Hematopoietic multipotent progenitor cell treated with erythropoietin and hydrocortisone succinate and interleukin-3 and kit ligand, for 8 days (in vitro differentiated cells): ENCODE results near the gene ARHGEF1.

Experiments
- DNase-seq: peaks from one replicate; pipeline ENCODE4 v3.0.0-alpha.2; 2015

Gene ARHGEF1

DNA sequence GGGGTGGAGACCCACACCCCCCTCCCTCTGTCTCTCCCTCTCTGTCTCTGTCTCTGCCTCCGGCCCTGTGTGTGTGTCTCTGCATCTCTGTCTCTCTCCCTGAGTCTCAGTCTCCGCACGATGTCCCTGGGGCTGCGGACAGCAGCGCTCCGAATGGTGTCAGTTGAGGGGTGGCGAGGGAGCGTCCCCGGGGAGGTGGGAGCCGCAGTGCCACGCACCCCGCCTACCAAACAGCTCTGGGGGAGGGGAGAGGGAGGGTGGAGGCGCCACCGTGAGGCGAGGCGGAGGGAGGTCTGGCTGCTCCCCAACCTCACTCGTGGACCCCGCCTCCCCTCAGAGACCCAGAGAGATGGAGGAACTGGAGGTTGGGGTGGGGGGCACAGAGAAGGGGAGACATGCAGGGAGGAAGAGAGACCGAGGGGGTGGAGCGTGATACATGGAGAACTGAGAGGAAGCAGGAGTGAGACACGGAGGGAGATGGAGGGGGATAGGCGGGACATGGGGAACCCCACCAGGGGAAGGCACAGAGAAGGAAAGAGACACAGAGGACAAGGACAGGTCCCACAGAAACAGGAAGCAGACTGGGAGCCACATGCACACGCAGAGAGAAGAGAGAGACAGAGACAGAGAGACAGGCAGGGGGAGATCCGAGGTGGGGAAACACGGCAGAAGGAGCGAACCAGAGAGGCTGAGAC is 38.0 kb downstream of the ARHGEF1 start:
- no peak for DNase-seq

DNA sequence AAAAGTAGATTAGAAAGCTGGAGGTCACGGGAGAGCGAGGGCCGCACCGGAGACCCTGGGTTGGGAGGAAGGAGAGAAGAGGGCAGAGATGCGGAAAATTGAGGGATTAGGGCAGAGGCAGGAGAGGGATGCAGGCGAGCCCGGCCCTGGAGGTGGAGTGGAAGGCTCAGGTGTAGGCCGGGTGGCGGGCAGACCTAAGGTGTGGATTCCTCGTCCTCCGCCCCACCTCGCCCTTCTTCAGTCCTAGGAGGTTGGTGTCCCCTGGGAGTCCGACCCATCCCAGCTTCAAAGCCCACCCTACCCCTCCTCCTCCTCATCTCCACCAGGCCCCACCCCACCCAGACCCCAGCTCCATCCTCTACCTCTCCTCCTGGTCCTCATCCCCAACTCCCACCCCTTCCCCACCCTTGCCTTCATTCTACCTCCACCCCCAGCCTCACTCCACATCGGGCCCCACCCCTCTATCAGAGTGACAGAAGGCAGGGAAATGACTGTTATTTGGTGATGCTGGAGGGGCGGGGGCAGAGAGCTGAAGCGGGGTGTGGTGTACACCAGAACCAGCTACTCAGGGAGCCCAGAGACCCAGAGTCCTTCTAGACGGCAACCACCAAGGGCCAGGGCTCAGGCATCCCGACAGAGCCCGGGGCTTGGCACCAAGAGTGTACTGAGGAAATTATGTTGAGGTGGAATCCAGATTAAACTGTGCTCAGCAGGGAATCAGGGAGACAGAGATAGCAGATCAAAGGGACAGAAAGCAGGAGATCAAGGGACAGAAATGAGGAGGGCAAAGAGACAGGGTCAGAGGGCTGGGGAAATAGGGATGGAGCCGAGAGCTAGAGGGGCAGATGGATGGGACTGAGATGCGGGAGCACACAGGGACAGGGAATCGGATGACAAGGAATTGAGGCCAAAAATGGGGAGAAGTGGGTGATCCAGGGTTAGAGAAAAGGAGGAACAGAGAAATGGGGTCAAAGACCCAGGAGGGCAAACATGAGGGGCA is 38.9 kb downstream of the ARHGEF1 start:
- no peak for DNase-seq

DNA sequence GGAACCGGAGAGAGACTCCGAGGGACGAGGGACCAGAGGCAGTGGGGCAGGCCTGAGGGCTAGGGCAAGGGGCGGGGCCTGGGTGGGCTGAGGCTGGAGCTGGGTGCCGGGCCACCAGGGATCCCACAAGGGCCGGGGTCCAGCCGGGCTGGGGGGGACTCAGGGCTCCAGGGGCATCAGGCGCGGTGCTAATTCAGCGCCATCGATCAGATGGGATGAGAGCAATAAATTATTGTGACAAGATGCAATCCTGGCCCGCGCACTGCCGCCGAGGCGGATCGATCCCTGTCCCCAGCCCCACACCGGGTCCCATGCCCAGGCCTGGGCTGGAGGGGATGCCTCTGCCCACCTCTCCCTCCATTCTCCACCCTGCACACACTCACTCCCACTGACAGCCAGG is 39.6 kb downstream of the ARHGEF1 start:
- DNase-seq, result no peak

GRCh38 chr19:41923045-41923788 is 40.2 kb downstream of the ARHGEF1 start:
- DNase-seq, result no peak

- no peak for DNase-seq
Measured at GRCh38 chr19:41924151-41925145, 41.5 kb downstream of the ARHGEF1 start.

- DNase-seq, result no peak
Measured at GRCh38 chr19:41925208-41926003, 42.4 kb downstream of the ARHGEF1 start.

GRCh38 chr19:41926028-41926762 is 43.2 kb downstream of the ARHGEF1 start:
- no peak for DNase-seq

GRCh38 chr19:41926763-41927496 is 43.9 kb downstream of the ARHGEF1 start:
- DNase-seq, result no peak

DNA sequence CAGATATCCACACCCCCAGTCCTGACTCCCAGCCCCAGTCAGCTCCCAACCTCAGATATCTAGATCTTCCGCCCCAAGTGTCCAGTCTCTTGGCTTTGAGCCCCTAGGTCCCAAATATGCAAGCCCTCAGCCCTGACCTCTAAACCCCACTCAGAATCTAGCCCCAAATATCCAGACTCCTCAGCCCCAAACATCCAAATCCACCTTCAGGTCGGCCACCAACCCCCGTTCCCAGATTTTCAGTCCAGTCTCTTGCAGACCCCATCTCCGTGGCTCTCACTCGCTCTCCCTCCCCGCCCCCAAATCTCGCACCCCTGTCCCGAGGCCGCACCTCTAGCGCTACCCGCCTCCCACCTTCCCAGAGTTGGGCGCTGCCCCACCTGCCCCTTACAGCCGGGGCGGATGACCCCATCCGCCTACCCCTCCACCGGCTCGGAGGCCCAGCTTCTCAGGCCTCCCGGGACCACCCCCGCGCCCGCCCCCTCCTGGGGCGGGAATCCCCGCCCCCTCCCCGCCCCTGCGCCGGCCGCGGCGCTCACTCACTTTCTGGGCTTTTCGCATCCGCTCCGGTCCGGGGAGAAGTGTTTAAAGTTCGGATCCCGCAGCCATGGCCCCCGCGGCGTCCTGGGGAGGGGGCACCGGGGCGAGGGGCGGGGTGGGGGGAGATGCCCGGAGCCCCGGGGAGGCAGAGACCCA is 44.7 kb downstream of the ARHGEF1 start:
- DNase-seq, result no peak

DNA sequence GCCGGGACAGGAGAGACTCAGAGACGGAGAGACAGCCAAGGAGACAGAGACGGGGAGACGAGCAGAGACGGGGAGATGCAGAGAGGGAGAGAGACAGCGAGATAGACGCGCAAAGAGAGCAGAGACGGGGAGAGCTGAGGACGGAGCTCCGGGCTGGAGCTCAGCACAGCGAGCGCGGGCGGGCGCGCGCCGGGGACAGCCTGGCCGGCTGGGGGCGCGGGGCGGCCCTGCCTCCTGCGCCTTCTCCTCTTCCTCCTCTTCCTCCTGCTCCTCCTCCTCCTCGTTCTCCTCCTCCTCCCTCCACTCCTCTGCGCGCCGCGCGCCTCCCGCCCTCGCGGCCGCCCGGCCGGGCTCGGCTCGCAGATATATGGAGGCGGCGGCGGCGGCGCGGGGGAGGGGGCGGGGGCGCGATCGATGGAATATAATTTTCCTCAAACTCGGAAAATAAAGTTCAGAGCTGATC is 45.3 kb downstream of the ARHGEF1 start, which contains the start of gene ERFL:
Gene ERFL (minus strand): TSS at position 229 of the 463 bp plus-strand sequence. CDS start 15,530 bp downstream, outside the sequence.
- DNase-seq, result no peak

- DNase-seq, result no peak
Measured at GRCh38 chr19:41928754-41929535, 46.0 kb downstream of the ARHGEF1 start.

GRCh38 chr19:41929536-41930071 is 46.6 kb downstream of the ARHGEF1 start:
- DNase-seq, result no peak

DNA sequence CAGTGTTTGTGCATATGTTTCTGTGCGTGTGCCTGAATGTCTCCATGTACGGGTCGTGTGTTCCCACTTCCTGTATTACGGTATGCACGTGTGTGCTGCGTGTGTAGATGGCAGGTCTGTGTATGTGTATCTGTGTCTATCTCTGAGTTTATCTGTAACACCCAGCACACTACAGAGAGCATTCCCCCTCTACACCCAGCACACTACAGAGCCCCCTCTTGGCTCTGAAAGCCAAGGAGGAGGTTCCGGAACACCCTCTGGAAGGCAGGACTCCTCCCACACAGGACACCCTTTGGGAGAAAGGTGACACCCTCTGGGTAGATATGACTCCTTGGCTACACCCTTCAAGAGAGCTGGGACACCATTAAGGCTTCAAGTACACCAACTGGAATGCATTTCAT is 47.3 kb downstream of the ARHGEF1 start:
- no peak for DNase-seq

- no peak for DNase-seq
Measured at GRCh38 chr19:41930926-41931592, 48.1 kb downstream of the ARHGEF1 start.

DNA sequence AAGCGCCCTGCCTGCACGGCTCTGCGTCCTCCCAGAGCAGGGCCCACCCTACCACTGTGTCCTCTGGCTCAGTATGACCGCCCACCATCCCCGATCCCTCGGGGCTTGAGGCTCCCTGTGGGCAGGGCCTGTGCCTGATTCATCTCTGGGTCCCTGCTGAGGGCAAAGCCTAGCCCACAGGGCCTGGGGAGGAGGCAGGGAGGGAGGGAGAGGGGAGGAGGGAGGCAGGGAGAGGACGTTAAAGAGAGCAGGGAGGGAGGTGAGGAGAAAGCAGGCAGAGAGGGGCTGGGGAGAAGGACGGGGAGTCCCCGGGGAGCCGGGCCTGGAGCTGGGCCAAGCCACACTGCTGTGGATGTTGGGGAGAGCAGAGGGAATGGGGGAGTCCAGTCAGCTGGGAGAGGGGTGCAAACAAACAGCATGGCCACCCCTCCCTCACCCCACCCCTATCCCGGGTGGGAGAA is 49.3 kb downstream of the ARHGEF1 start:
- no peak for DNase-seq

DNA sequence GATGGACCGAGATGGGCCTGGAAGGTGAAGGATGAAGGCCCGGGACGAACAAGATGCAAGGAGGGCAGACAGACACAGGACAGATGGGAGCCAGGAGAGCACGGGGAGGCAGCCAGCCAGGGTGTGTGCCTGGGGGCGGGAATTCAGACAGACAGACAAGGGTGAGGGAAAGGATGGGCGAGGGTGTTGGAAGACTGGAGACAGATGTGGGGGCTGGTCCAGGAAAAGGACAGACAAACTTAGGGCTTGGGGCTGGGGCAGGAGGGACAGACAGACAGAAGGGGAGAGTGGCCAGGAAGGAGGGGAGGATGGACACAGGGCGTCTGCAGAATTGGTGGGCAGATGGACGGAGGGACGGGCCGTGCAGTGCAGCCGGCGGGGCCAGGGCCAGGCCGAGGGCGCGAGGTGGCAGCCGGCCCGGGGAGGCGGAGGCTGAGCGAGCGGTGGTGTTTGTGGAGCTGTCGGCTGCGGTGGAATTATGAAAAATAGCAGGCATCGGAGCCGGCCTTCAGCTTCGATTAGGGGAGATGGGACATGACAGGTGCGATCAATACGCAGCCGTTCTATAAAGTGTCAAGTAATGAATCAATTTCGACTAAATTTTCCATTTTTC is 49.8 kb downstream of the ARHGEF1 start:
- DNase-seq, result no peak
